ENCODE data around the gene SLC5A1.
"Not testable (repeated sequence)": the region's sequence is repeated elsewhere in the genome, so short reads cannot be mapped to it uniquely, and the experiment has no call there.

SLC5A1 gene

GRCh38 chr22:32088084-32088483 lies 45.0 kb downstream of the SLC5A1 start:
- no peak for DNase-seq (ENCODE audit: low read depth)

GRCh38 chr22:32097018-32097417 lies 54.0 kb downstream of the SLC5A1 start:
- DNase-seq (ENCODE audit: low read depth): no peak

GRCh38 chr22:32097881-32098499 lies 54.9 kb downstream of the SLC5A1 start:
- DNase-seq (ENCODE audit: low read depth): no peak

GRCh38 chr22:32100711-32101110 lies 57.6 kb downstream of the SLC5A1 start:
- no peak for DNase-seq (ENCODE audit: low read depth)

GRCh38 chr22:32103658-32104315 lies 60.7 kb downstream of the SLC5A1 start:
- DNase-seq (ENCODE audit: low read depth): no peak

- DNase-seq (ENCODE audit: low read depth): no peak
These were observed 63.9 kb downstream of the SLC5A1 start for GRCh38 chr22:32106930-32107329.

GRCh38 chr22:32112380-32112779 lies 69.3 kb downstream of the SLC5A1 start:
- DNase-seq (ENCODE audit: low read depth): no peak

- DNase-seq (ENCODE audit: low read depth): no peak
These were observed 76.6 kb downstream of the SLC5A1 start for GRCh38 chr22:32119568-32120235.

GRCh38 chr22:32120603-32121002 lies 77.5 kb downstream of the SLC5A1 start:
- no peak for DNase-seq (ENCODE audit: low read depth)

- no peak for DNase-seq (ENCODE audit: low read depth)
These were observed 79.8 kb downstream of the SLC5A1 start for GRCh38 chr22:32122899-32123298.

GRCh38 chr22:32123657-32124056 lies 80.6 kb downstream of the SLC5A1 start:
- no peak for DNase-seq (ENCODE audit: low read depth)

GRCh38 chr22:32127904-32128303 lies 84.8 kb downstream of the SLC5A1 start:
- no peak for DNase-seq (ENCODE audit: low read depth)

- no peak for DNase-seq (ENCODE audit: low read depth)
These were observed 87.4 kb downstream of the SLC5A1 start for GRCh38 chr22:32130464-32130863.

GRCh38 chr22:32132126-32132525 lies 89.1 kb downstream of the SLC5A1 start:
- DNase-seq (ENCODE audit: low read depth): no peak

- DNase-seq (ENCODE audit: low read depth): no peak
These were observed 89.7 kb downstream of the SLC5A1 start for GRCh38 chr22:32132783-32133182.

GRCh38 chr22:32134796-32135195 lies 91.7 kb downstream of the SLC5A1 start:
- DNase-seq (ENCODE audit: low read depth): not testable (repeated sequence)

GRCh38 chr22:32135958-32136357 lies 92.9 kb downstream of the SLC5A1 start:
- DNase-seq (ENCODE audit: low read depth): not testable (repeated sequence)

GRCh38 chr22:32136881-32137280 lies 93.8 kb downstream of the SLC5A1 start:
- DNase-seq (ENCODE audit: low read depth): not testable (repeated sequence)

- DNase-seq (ENCODE audit: low read depth): not testable (repeated sequence)
These were observed 94.8 kb downstream of the SLC5A1 start for GRCh38 chr22:32137731-32138324.

GRCh38 chr22:32138576-32138975 lies 95.5 kb downstream of the SLC5A1 start:
- not testable (repeated sequence) for DNase-seq (ENCODE audit: low read depth)

- not testable (repeated sequence) for DNase-seq (ENCODE audit: low read depth)
These were observed 97.6 kb downstream of the SLC5A1 start for GRCh38 chr22:32140688-32141087.

GRCh38 chr22:32142600-32142999 lies 99.5 kb downstream of the SLC5A1 start:
- DNase-seq (ENCODE audit: low read depth): no peak

All from fibroblast of the conjunctiva (primary cell).